HG03442 (cell line): ENCODE data around the gene POLD4.
"Not testable (repeated sequence)": the region's sequence is repeated elsewhere in the genome, so short reads cannot be mapped to it uniquely, and the experiment has no call there.

Experiments used
- ATAC-seq: cut with Tn5 transposase; IDR thresholded peaks from one replicate; pipeline ENCODE4 v1.9.1; 2021; ENCODE audit warnings: mild to moderate bottlenecking, moderate library complexity; ENCODE audit not compliant: unreplicated experiment

The POLD4 gene

DNA sequence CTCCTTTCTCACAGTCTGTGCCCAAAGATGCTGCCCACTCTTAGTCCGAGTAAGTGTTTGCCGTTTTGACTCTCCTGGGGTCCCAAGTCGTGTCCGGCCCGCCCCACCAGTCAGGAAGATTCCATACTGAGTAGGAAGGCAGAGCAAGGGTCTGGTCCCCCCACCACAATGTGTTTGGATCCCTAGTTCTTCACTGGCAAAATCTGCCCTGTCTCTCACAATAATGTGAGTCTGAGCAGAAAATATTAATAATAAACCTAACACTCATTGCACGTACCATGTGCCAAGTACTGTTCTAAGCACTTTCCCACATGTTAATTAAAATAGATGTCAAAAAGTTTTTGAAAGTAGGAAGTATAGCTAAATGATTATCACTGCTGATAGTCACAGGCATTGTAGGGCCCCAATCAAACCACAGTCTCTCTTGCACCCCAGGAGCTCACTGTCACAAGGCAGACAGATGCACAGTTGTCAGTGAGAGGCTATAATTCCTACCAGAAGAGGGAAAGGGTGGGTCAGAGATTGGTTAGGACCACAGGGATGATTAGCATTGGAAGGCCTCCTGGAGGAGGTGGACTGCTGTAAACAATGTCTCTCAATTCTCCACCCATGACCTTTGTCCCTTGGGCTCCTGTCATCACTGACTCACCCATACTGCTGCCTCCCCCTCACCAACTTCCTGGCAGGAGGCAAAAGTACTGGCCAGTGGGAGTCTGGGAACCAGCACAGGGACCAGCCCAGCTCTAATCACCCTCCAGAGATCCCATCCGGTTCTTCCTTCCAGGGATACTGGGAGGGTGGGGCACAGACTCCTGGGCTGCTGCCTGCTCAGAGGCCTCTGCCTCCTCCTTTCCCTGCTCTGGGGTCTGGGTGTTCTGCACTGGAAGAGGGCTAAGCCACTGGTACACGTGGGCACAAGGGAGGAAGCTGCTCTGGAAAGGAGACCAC, 1.0 kb upstream of the POLD4 start:
- no peak for ATAC-seq

DNA sequence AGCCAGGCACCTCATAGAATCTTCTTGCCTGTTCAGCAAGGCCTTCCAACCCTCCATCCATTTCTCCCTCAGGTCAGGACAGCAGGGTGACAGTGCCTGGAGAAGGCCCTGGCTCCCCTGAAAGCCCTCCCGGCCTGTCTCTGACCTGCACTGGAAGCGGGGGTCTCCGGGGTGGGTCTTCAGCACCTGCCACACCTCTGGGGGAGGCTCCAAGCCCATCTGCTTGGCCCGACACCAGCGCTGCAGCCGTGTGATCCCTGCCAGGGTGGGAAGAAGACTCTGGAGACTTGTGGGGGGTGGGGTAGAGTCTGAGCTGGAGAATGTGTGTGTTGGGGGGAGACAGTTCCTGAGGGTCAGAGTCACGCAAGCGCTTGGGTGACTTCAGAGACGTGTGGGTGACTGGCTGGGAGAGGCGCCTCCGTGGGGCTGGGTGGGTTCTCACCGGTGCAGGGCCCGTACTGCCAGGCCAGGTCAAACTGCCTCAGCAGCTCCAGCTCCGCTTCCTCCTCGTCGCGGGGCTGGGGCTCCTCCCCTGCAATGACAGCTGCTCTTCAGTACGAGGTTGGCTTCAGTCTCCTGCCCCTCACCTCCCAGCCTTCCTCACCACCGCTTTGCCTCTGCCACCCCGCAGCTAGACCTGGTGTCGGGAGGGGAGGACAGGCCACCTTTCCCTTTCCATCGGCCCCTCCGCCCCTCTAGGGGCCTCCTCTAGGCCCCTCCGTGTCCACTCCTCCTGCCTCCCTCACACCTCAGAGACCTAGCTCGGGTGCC, 615 bp downstream of the POLD4 start:
- ATAC-seq = no peak

DNA sequence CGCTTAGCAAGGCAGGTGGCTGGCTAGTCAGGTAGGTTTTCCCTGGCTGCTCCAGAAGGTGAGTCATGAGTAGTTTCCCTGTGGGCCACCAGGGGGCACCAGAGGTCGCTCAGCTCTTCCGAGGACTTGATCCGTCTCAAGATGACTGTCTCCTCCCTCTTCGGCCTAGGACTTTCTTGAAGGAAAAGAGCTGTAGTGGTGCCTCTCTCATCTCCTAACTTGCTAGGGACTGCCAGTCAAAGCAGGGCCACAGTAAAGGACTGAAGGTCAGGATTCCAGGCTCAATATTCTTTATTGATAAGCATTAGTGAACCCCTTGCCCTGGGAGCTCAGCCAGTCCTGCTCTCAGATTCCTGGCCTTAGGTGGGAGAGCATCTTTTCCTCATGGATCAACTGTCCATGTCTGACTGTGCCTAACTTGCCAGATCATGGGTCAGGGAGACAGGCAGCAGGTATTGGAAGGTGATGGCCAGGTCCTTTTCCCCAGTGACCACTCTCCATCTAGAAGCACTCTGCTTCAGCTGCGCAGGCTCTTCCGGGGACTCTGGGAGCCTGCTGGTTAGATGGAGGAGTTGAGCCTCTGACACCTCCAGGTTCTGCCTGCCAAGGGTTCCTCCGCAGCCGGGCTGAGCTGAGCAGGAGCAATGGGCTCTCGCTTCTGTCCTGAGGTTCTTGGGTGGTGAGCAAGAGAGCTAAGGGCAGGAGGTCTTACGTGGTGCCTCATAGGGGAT, 1.9 kb downstream of the POLD4 start:
- no peak for ATAC-seq

DNA sequence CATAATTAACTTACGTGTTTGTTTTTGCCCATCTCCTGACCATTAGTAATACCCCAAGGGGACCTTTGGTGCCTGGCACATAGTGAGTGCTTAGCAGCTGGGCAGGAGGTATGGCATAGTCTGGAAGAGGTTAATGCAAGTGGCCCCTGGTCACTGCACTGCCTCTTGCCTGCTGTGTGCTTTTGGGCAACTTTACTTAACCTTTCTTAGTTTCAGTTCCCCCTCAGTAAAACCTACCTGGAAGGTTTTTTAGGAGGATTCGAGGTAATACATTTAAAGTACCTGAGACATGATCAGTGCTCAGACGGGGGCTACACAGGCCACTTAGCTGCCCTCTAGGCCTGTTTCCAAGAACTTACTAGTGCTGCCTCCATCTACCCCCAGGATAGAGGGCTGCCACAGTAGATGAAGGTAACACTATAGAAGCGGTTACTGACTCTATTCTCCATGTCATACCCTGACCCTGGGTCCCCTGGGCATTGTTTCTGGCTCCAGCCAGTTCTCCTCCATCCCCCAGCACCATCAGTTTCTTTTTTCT, 3.3 kb downstream of the POLD4 start:
- no peak for ATAC-seq

DNA sequence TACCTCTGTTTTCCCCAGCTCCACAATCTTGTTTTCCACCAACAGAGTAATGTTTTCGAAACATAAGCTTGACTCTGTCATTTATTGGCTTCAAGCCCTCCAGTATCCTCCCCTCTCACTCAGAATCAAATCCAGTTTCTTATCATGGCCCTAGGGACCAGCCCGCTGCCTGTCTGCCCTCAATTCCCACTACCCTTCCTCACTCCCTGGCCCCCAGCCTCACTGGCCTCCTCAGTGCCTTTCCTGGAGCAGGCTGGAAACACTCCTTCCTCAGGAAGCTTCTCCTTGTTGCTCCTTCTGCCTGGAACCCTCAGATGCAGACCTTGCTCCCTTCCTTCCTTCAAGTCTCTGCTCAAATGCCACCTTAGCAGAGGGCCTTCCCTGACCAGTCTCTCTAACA, 3.9 kb downstream of the POLD4 start:
- no peak for ATAC-seq

DNA sequence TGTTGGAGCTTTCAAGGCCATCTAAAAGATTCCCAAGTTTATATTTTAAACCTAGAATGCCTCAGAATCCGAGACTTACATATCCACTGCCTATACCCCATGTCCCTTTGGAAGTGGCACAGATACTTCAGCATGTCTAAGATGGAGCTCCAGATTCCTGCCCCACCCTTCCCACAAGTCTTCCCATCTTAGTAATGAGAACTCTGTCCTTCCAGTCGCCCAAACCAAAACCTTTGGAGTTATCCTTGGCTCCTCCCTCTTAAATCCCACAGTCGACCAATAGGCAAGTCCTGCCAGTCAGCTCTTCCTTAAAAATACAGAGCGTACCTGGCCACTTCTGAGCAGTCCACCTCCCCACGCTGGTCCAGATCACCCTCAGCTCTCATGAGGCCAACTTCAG, 4.3 kb downstream of the POLD4 start:
- ATAC-seq = no peak

DNA sequence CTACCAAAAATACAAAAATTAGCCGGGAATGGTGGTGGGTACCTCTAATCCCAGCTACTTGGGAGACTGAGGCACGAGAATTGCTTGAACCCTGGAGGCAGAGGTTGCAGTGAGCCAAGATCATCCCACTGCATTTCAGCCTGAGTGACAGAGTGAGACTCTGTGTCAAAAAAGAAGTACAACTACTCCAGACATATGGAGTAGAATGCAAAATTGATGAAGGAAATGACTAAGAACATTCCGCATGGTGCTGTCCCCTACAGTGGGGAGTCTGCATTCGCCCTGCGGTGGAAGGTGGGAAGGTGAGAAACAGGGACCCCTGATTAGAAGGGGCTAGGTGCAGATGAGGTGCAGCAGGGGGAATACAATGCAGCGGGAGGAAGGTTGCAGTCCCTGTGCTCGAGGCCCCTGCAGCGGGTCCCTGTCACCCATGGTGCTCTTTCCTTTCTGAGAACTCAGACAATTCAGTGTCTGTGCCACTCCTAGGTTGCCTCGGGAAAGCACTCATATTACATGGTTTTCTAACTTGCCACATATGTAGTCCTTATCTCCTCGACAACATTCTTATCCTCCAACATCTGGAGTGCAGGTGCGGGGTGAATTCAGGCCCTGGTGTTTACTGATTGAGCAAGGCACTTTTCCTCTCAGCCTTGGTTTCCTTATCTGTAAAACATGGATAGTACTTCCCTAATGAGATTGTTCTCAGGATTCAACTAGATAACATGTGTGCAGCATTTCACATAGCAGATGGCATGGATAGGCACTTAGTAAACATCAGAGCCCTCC, 5.2 kb downstream of the POLD4 start:
- ATAC-seq = no peak

DNA sequence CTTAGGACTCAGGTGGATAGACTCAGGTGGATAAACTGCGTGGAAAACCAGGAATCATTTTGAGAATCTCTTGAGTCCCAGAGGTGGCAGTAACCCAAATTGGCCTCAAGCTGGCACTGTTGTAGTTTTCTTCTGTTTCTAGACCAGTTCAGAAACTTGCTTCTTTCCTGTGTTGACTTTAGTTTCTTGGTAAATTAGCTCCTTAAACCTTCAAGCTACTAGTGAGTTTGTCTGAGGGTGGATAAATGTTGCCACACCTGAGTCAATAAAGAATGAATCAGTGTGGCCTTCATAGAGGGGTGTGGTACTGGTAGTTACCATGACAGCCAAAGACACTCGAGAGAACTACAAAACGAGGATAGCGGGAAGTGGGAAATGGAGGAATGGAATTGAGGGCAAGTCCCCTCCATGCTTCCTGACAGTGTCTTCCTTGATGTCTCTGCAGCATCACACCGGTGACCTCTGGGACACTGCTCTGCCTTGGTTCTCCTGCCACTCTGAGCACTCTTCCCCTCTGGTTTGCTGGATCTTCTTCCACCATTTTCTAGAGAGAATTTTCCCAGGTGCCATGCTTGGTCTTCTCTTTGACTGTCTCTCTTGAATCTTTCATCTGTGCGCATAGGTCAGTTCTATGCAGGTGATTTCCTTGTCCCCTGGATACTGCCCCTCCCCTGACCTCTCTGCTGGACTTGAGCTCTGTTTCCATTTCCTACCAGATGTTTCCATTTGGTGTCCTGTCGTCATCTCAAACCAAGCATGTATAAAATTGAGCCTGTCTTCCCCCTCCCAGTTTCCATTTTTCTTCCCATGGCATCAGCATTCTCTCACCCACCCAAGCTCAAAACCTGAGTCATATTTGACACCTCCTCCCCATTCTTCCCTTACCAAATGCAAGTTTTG, 7.2 kb downstream of the POLD4 start:
- no peak for ATAC-seq

DNA sequence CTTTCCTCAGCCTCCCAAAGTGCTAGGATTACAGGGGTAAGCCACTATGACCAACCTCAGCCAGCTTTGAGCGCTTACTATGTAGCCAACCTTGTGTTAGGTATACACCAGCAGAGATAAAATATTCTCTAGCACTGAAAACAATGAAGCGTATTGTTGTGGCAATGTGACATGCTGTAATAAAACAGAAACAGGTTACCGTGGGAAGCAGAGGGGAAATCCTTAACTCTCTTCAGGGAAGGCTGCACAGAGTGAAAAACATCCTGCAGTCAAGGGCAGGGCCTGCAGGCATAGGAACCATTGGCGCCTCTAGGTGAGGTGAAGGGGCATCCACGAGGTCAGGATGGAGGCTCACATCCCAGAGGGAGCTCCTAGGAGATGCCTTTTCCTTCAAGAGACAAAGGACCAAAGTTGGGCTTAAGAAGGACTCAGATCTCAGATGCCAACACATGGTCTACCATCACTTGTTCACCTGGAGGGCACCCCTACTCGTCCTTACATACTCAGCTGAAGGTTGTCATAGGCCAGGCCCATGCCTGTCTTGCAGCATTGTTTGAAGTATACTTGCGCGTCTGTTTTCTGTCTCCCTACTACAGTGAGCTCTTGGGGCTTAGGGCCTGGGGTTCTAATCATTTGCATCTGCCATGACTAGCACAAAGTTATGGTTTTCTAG, 8.0 kb downstream of the POLD4 start:
- no peak for ATAC-seq

DNA sequence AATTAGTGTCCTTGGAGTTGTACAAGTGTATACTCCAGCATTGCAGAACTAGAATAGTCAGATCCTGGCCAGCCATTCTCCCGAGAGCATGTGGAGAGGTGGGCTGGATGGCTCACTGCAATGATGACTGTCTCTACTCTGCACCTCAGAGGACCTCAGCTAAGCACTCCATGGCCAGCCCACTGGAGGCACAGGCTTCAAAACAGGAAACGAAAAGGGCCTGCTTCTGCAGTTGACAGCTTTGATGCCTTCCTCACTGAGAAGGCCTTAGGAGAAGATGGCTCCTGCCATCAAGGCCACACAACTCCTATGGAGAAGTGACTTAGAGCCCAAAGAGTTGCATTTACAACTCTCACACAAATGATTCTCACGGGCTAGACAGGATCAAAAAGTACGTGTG, 9.1 kb downstream of the POLD4 start:
- no peak for ATAC-seq

DNA sequence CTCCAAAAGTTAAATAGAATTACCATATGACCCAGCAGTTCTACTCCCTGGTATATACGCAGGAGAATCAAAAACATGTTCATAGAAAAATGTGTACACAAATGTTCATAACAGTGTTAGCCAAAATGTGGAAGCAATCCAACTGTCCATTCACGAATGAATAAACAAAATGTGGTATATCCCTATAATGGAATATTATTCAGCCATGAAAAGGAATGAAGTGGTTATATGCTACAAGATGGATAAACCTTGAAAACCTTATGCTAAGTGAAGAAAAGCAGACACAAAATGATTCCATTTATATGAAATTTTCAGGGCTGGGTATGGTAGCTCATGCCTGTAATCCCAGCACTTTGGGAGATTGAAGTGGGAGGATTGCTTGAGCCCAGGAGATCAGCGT, 16.1 kb downstream of the POLD4 start:
- no peak for ATAC-seq

DNA sequence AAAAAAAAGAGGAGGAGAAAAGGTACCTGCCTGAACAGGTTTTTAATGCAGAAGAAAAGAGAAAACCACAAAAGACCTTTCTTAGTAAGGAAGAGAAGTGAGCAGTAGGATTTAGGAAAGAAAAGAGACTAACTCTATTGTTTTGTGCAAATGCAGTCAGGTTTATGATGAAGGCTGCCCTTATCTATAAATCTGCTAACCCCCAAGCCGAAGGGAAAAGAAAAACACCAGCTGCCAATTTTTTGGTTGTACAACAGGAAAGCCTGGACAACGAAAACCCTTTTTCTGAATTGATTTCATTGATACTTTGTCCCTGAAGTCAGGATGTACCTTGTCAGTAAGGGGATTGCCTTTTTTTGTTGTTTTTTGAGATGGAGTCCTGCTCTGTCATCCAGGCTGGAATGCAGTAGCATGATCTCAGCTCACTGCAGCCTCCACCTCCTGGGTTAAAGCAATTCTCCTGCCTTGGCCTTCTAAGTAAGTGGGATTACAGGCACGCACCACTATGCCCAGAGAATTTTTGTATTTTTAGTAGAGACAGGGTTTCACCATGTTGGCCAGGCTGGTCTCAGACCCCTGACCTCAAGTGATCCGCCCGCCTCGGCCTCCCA, 21.2 kb downstream of the POLD4 start:
- ATAC-seq = no peak

DNA sequence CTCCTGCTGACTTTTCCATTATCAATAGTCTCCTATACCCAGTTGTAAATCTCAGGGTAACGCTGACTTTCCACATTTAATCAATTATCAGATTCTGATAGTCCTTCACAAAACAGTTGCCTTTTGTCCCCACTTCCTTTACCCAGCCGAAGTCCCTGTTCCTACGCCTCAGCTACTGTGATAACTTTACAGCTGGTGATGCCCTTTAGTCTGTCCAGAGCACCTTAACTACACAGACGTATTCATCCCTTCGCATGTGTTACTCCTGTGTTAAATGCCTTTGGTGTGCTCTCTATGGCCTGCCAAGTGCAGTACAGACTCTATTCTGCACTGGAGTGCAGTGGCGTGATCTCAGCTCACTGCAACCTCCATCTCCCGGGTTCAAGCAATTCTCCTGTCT, 29.8 kb downstream of the POLD4 start:
- no peak for ATAC-seq

DNA sequence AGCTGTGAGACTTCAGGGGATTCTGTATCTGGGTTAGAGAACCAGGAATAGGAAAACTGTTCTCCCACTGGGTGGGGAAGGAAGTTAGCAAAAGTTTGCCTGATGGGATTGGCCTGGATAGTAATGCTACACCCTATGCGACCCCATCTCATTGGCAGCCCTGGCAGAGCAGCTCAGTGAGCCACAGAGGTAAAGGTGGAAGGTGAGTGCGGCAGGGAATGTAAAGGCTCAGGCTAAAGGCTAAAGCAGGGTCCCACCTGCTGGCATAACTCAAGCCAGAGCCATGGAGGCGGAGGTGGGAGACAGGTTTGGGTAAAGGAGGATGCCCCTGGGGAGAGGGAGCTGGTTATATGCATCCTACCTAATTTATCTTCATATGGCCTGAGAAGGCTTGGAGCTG, 31.3 kb downstream of the POLD4 start:
- ATAC-seq = no peak

DNA sequence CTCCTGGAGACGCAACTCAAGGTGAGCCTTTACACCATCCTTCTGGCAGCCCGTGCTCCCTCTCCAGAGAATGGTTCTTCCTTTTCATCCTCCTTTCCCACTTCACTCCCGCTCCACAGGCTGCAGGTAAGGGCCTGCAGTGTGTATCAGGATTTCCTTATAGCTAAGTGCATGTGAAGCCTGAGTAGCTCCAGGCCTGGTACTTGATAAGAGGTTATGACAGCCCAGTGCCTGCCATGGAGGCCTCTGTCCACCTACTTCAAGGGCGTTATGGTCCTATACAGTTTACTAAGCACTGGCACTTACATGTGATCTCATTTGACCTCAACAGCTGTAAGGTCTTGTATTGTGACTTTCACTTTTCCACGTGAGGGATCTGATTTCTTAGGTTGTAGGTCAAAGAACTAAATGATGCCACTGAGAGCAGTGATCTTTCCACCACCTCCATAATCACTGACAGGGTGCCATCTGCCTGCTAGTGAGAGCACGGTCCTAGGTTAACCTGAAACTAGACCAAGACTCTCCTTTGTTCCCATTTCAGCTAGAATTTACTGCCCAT, 32.0 kb downstream of the POLD4 start:
- no peak for ATAC-seq

DNA sequence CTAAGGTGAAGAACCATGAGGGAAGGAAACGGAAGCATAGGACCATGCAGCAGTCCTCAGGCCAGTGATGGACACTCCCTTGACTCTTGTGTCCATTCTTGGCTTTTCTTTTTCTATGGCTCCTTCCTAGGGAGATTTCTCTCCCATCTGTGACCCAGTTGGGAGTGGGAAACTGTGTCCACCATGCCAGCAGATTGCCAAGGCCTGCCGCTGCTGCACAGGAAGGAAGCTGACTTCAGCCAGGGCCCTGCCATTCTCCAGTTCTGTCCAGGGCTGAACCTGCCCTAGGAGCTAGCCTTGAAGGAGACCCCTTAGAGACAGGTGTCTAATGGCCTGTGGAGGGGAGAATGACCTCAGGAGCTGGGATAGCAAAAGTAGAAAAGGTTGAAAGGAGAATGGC, 32.7 kb downstream of the POLD4 start:
- no peak for ATAC-seq

DNA sequence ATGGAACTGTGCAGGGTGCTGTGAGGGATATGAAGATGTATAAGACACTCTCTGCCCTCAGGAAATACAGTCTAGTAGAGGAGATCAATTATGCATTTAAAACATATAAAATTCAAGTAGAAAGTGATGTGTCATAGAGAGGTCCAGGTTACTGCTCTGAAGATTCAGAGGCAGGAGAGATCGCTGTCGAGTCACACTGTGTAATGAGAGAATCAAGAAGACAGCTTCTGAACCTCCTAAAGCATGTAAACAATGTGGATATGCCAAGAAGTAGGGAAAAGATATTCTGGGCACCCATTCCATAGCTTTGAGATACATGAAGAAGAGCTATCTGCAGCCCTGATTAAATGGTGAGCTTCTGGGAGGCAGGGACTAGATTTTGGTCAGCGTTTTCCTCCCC, 33.3 kb downstream of the POLD4 start:
- ATAC-seq = no peak

DNA sequence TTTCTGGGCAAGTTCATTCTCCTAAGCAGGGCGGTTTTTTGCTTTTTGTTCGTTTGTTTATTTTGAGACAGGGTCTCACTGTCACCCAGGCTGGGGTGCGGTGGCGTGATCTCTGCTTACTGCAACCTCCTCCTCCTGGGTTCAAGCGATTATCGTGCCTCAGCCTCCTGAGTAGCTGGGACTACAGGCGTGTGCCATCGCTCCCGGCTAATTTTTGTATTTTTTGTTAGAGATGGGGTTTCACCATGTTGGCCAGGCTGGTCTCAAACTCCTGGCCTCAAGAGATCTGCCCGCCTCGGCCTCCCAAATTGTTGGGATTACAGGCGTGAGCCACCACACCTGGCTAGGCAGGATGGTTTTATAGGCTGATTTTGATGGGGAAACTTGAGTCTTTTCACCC, 34.5 kb downstream of the POLD4 start:
- ATAC-seq = not testable (repeated sequence)
